Small intestine (tissue), 7 donors: ENCODE measurements around the gene CD101. TPM values are rescaled to one million over a fixed set of nuclear protein-coding genes. Genes with fewer than 3 reads are reported as not detected.

ENCODE experiments used
- DNase-seq, 2 donors: peaks; one replicate each; pipeline versions ENCODE4 v3.0.0 to v3.0.0-alpha.2; 2013
- FAIRE-seq: peaks from 2 replicates; lab custom pipeline; 2012; peaks lifted over from hg19 to GRCh38; lab: Jason Lieb, UNC
- H3K27ac ChIP-seq, 3 donors: one replicate each; pipeline ENCODE4 v1.5.1; 2013; ENCODE audit warnings: low read length in 2 of 3, mild to moderate bottlenecking in 2 of 3, control low read depth in 1 of 3, inconsistent platforms in 1 of 3, low read depth in 1 of 3, moderate library complexity in 1 of 3
- H3K27me3 ChIP-seq, 3 donors: one replicate each; pipeline ENCODE4 v1.6.1; 2013; ENCODE audit warnings: low read length in 3 of 3, inconsistent platforms in 1 of 3; ENCODE audit not compliant: control insufficient read depth in 3 of 3, insufficient read depth in 3 of 3
- H3K36me3 ChIP-seq, 3 donors: one replicate each; pipeline ENCODE4 v1.6.1; 2013; ENCODE audit warnings: low read length in 3 of 3, inconsistent platforms in 1 of 3, low read depth in 1 of 3, mild to moderate bottlenecking in 1 of 3, moderate library complexity in 1 of 3; ENCODE audit not compliant: control insufficient read depth in 3 of 3, insufficient read depth in 2 of 3
- H3K4me1 ChIP-seq, 3 donors: one replicate each; pipeline ENCODE4 v1.6.1; 2013; ENCODE audit warnings: low read length in 2 of 3, inconsistent platforms in 1 of 3, low read depth in 1 of 3, mild to moderate bottlenecking in 1 of 3, moderate library complexity in 1 of 3; ENCODE audit not compliant: control insufficient read depth in 3 of 3, insufficient read depth in 2 of 3
- H3K4me3 ChIP-seq, 3 donors: one replicate each; pipeline ENCODE4 v1.5.1; 2013; ENCODE audit warnings: low read length in 3 of 3, control low read depth in 1 of 3, inconsistent platforms in 1 of 3, low read depth in 1 of 3, mild to moderate bottlenecking in 1 of 3, moderate library complexity in 1 of 3
- H3K9me3 ChIP-seq, 2 donors: one replicate each; pipeline ENCODE4 v1.6.1; 2013; ENCODE audit warnings: low read depth in 1 of 2, low read length in 1 of 2; ENCODE audit not compliant: control insufficient read depth in 2 of 2, insufficient read depth in 1 of 2
- WGBS, 3 donors: extraction: QIAGEN DNeasy Blood & Tissue Kit; methylation state at CpG; one replicate each; pipeline ENCODE4 v1.1.7; 2013; 5-methylcytosine and 5-hydroxymethylcytosine counted together
- polyA plus RNA-seq, 4 donors: library from polyadenylated mRNA; stranded (reverse) in 3 of 4; unstranded in 1 of 4; fragments of 200-250 nt in 3 of 4; fragments of 120-200 nt in 1 of 4; gene quantifications; one replicate each; pipeline versions ENCODE4 v1.2.1 to v1.2.3, GENCODE V29; 2013
- donor health status: healthy with polysubstance abuse.
- donor health status: control.
- donor health status: control.
- donor health status: Bipolar disorder and iron deficiency.
- donor health status: healthy.

CD101 gene
- polyA plus RNA-seq, 4 donors = 1.3 to 6.2 (median 3.0) TPM

GRCh38 chr1:117084231-117084630 is 82.7 kb downstream of the CD101 start:
- no peaks in the 10 kb centered on the region for H3K4me1 ChIP-seq
- no peak for FAIRE-seq
- no peaks in the 10 kb centered on the region for H3K27me3 ChIP-seq
- WGBS, 3 donors = 81 to 84% (median 82%) methylated on average over 6 of the region's 6 CpGs
- H3K36me3 ChIP-seq = peaks cover 8 to 30% (median 15%) of the 10 kb centered on the region in 3 donors
- DNase-seq = no peak
- H3K4me3 ChIP-seq = no peak overlapping the region
- H3K9me3 ChIP-seq = no peaks in the 10 kb centered on the region
- H3K27ac ChIP-seq = no peak overlapping the region

Other genes starting within 250 kb of the CD101 start
- 10 to 100 TPM in 1 of 4 donors, 1 to 10 TPM in 3; 2.1 to 14.9 (median 5.1) TPM for gene CD2, start 247.3 kb upstream of the CD101 start, polyA plus RNA-seq
- gene PTGFRN, start 91.8 kb upstream of the CD101 start, polyA plus RNA-seq = 10 to 100 TPM; 12.7 to 26.9 (median 19.2) TPM
- 10 to 100 TPM in 1 of 4 donors, 1 to 10 TPM in 3; 1.8 to 18.6 (median 4.9) TPM for gene TTF2, start 58.6 kb downstream of the CD101 start, polyA plus RNA-seq
- 1 to 10 TPM; 1.9 to 7.2 (median 4.0) TPM for gene TRIM45, start 120.0 kb downstream of the CD101 start, polyA plus RNA-seq
- under 1 TPM in 3 of 4 donors, not detected in 1; 0.03 to 0.27 (median 0.10) TPM for gene VTCN1, start 209.2 kb downstream of the CD101 start, polyA plus RNA-seq